Neural cell (in vitro differentiated cells): Measurements from ENCODE around the gene TENM3.

Experiments used
- EP300 ChIP-seq: fragments of 450-650 bp; conservative IDR thresholded peaks from 2 replicates; pipeline ENCODE4 v1.6.1; 2014; ENCODE audit warnings: antibody characterized with exemption, mild to moderate bottlenecking, moderate library complexity; ENCODE audit not compliant: poor library complexity, severe bottlenecking
- POLR2AphosphoS5 ChIP-seq: IDR thresholded peaks from 2 replicates; pipeline ENCODE4 v1.6.1; 2012
- RAD21 ChIP-seq: fragments of 450-650 bp; conservative IDR thresholded peaks from 2 replicates; pipeline ENCODE4 v1.6.1; 2014; ENCODE audit warnings: antibody characterized with exemption, mild to moderate bottlenecking, moderate library complexity
- TAF1 ChIP-seq: IDR thresholded peaks from 2 replicates; pipeline ENCODE4 v1.6.1; 2012; ENCODE audit warnings: low read depth
- TF ChIP-seq, protein P1 (sequence below): fragments of 450-650 bp; IDR thresholded peaks from 2 replicates; pipeline ENCODE4 v1.5.1; 2014; ENCODE audit warnings: antibody characterized with exemption, mild to moderate bottlenecking, moderate library complexity; ENCODE audit not compliant: poor library complexity, severe bottlenecking

DNA sequence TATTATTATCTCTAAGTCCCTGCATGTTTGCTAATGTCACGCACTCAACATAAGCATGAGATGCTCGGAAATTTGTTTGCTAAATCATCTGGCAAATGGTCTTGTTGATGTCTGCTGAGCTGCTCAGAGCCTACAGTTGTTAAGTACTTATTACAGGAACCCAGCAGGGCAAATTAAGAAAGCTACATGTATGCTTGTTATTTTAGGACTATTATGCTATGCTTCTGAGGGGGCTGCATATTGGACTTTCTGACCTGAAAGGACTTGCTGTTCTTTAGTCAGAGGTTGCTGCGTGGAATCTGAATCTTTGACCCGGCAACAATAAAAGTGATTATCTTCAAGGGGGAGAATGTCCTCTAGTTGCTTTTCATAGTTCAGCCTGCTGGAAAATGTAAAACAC is 36.3 kb upstream of the TENM3 start:
- no peak for TF ChIP-seq TAF1
- TF ChIP-seq, protein P1, sequence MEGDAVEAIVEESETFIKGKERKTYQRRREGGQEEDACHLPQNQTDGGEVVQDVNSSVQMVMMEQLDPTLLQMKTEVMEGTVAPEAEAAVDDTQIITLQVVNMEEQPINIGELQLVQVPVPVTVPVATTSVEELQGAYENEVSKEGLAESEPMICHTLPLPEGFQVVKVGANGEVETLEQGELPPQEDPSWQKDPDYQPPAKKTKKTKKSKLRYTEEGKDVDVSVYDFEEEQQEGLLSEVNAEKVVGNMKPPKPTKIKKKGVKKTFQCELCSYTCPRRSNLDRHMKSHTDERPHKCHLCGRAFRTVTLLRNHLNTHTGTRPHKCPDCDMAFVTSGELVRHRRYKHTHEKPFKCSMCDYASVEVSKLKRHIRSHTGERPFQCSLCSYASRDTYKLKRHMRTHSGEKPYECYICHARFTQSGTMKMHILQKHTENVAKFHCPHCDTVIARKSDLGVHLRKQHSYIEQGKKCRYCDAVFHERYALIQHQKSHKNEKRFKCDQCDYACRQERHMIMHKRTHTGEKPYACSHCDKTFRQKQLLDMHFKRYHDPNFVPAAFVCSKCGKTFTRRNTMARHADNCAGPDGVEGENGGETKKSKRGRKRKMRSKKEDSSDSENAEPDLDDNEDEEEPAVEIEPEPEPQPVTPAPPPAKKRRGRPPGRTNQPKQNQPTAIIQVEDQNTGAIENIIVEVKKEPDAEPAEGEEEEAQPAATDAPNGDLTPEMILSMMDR = no peak
- TF ChIP-seq EP300 = no peak
- no peak for TF ChIP-seq RAD21
- no peak for TF ChIP-seq POLR2AphosphoS5
